GM18873 (cell line): ENCODE measurements around the gene HM13.
A peak's percentile ranks its signal among the peaks of the same experiment; 100 is the strongest.
"Not testable (repeated sequence)": the region's sequence is repeated elsewhere in the genome, so short reads cannot be mapped to it uniquely, and the experiment has no call there.

Experiments used
- ATAC-seq: cut with Tn5 transposase; IDR thresholded peaks from one replicate; pipeline ENCODE4 v1.9.1; 2021; ENCODE audit warnings: mild to moderate bottlenecking, moderate library complexity, moderate number of reproducible peaks; ENCODE audit not compliant: unreplicated experiment, low FRiP score

Gene HM13

DNA sequence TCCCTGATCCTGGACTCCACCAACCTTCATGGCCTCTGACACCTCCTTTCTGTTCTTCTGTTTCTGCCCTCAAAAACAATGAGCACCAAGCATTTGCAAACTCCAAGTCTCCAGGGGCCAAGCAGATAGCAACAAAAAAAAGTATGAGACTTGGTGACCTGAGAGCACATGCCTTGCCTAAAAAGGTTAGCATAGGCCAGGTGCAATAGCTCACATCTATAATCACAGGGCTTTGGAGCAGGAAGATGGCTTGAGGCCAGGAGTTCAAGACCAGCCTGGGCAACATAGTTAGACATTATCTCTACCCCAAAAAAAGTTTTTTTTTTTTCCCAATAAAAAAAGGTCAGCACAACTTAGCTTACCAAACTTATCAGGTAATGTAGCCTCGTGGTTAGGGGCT is 13.7 kb upstream of the HM13 start:
- no peak for ATAC-seq

DNA sequence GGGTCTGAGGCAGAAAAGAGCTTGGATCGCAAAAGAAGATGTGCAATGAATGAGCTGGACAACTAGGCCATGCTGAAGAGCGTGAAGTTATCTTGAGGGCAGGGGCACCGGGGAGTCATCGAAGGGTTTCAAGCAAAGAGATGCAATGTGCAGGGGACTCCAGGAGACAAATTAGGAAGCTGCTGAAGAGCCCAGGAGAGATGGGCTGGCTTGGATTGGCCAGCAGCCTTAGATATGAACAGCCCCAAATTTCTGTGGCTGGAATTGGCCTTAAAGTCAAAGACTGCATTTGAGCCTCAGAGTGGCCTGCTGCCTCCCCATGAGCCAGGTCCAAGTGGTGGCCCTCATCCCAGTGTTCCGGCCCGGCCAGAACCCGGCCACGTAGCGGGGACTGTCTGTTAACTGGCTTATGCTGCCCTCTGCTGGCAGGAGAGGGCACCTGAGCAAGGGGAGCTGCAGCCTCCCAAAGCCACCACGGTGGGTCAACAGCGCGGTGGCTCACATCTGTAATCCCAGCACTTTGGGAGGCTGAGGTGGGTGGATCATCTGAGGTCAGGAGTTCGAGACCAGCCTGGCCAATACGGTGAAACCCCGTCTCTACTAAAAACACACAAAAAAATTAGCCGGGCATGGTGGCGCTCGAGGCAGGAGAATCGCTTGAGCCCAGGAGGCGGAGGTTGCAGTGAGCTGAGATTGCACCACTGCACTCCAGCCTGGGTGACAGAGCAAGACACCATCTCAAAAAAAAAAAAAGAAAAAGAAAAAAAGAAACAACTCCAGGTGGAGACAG is 11.2 kb upstream of the HM13 start:
- ATAC-seq, result peak; percentile 62

DNA sequence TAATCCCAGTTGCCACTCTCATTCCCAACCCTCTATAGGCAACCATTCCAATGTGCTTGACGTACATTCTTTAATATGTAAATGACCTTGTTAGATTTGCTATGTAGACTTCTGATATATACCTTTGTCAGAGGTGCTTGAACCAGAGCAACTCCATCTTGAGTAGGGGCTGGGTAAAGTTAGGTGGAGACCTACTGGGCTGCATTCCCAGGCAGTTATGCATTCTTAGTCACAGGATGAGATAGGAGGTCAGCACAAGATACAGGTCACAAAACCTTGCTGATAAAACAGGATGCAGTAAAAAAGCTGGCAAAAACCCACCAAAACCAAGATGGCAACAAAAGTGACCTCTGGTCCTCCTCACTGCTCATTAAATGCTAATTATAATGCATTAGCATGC is 8.3 kb upstream of the HM13 start:
- ATAC-seq, result no peak

DNA sequence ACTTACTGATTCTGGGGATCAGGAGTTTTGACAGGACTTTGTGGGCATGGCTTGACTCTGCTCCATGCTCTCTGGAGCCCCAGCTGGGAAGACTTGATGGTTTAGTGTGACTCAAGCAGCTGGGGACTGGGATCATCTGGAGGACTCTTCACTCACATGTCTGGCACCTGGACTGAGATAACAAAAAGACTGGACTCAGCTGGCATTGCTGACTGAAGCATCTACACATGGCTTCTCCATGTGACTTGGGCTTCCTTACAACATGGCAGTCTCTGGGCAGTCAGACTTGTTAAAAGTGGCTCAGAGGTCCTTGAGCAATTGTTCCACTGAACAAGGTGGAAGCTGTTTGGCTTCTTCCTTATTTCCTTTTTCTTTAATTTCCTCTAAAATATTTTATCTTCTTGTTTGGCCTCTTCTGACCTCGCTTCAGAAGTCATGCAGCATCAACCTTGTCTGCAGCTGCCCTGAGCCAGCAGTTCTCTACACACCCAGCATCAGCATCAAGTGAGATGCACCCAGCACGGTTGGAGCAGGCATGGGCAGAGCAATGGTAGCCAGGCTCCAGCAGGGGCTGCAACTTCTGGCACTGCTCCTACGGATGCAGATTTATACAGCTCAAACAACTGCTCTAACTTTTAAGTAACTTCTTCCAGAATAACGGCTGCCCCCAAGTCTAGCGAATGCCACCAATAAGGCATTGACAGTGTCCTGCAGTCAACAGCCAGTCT is 5.6 kb upstream of the HM13 start:
- ATAC-seq, result no peak

DNA sequence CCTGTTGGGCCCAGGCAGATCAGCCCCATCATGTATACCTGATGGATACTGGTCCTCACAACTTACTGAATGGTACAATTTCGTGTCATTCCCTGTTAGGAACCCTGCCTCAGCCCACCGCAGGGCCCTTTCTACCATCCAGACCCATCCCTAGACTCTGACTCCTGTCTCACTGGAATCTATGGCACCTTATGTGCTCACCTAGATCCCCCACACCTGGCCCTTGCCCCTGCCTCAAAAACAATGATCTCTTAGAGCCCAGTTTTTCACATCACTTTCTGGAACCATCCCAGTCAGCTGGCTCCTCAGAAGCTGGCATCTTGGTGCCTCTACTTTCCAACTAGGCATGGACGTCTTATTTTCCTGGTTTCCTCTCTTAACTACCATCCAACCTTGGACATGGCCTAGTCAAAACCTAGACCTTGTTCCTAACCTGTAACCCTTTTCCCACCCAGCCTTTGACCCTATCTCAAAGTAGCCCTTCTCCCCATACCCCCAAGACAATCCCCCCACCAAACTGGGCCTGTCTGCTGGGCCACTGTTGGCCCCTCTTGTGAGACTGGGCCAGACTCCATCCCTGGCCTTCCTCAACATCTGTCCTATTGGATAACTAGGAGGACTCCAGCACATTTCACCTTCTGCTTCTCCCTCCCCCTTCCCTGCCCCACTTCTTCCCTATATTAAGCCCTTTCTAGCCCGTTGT is 981 bp downstream of the HM13 start:
- no peak for ATAC-seq

DNA sequence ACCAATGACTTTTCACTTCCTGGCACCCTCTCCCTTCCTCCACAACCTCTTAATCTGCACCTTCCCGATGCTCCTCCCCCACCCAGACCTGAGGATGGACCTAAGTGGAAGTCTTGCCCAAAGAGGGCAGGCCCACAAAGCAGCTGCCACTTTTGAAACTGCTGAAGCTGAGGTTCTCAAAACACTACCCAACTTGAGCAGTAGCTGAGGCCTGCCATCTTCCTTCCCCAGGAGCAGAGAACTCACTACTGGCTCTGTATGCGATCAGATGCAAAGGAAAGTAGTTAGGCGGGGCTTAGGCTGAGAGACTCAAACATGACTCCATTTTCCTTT is 1.5 kb downstream of the HM13 start:
- ATAC-seq, result no peak

DNA sequence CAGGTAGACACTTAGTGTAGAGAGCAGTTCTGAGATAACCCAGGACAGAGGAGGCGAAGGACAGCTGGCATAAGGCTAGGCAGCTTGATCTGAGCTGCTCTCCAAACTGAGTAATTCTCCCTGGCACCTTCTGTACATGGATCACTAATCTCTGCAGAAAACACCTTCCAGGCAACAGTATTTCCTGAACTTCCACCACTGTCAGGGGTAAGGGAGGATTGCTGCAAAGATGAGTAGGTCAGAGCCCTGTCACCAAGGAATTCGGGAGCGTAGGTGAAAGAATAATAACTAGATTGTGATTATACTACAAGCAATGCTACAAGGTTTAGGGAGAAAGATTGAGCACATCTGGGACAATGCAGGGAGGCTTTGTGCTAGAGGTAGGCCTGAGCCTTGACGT is 1.9 kb downstream of the HM13 start:
- ATAC-seq, result no peak

DNA sequence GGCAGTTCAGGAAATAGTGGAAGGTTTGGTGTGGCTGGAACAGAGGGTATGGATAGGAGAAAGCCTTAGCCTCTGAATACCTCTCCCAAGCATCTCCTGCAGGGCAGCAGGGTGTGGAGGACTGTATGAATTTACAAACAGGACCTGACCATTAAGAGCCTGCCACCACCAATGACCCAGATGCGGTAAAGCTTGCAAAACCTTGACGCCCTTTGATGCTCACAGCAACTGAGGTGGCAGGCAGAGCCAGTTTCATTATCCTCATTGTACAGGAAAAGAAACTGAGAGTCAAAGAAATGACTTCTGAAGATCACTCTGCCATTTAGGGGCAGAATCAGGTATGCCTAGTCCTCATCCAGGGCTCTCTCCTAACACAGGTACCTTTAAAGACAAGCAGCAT is 2.4 kb downstream of the HM13 start:
- ATAC-seq, result no peak

DNA sequence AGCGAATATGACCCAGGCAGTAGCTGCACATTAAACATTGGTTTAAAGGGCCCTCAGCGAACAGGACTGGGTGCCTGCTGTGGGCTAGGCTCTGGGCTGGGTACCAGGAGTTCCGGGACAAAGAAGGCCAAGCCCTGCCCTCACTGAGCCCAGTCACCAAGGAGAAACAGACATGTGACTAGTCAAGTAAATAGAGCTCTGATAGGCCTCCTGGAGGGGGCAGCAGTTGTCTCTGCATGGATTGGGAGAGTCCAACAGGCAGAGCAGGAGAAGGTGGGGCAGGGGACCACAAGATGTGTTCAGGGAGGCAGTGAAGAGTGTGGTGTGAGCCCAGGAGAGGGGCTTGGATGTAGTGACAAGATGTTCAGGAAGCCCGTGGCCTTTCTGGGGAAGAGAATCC is 3.1 kb downstream of the HM13 start:
- ATAC-seq, result no peak

DNA sequence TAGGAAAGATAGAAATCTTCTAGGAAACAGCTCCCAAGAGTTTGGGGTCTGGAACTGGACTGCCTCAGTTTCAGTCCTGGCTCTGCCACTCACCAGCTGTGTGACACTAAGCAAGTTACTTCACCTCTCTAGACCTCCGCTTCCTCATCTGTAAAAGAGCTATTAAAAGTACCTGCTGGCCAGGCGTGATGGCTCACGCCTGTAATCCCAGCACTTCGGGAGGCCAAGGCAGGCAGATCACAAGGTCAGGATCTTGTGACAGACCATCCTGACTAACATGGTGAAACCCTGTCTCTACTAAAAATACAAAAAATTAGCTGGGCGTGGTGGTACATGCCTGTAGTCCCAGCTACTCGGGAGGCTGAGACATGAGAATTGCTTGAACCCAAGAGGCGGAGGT is 7.0 kb downstream of the HM13 start:
- ATAC-seq, result not testable (repeated sequence)

DNA sequence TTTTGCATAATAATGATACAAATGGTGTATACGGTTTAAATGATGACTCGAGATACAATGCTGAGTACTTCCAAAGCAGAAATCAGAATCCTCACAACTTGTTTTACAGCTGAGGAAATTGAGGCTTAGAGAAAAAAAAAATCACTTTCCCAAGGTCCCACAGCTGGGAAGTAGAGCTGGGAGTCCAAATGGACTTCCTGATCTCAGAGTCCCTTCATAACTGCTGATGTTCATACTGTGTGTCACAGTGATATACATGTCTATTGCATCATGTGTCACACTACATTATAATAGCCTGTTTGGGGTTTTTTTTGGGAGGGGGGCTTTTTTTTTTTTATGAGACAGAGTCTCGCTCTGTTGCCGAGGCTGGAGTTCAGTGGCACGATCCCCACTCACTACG is 8.5 kb downstream of the HM13 start:
- ATAC-seq, result no peak

DNA sequence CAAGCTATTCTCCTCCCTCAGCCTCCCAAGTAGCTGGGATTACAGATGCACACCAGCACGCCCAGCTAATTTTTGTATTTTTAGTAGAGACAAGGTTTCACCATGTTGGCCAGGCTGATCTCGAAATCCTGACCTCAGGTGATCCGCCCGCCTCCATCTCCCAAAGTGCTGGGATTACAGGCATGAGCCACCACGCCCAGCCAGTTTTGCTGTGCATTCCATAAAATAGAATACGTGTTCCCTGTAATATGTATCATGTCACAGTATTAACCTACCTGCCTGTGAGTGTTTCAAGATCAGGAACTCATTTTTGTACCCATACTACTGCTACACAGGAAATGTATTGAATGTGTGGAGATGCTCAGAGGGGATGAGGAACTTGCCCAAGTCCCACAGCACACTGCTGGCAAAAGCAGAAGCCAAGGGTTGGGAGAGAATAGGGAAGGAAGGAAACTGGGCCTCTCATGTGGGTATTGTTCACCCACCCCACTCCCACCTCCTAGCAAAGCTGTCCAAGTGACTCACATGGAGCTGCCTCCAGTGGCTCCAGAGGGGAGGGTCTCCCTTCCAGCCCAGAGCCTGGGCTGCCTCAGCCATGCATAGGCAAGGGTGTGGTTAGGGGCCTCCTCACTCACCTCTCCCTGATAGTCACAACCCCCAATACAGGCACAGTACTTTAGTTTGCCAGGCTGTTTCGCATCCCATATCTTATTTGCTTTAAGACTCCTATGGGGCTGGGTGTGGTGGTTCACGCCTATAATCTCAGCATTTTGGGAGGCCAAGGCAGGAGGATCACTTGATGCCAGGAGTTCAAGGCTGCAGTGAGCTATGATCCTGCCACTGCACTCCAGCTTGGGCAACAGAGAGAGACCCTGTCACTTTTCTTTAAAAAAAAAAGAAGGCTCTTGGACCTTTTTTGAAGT is 9.4 kb downstream of the HM13 start:
- no peak for ATAC-seq

DNA sequence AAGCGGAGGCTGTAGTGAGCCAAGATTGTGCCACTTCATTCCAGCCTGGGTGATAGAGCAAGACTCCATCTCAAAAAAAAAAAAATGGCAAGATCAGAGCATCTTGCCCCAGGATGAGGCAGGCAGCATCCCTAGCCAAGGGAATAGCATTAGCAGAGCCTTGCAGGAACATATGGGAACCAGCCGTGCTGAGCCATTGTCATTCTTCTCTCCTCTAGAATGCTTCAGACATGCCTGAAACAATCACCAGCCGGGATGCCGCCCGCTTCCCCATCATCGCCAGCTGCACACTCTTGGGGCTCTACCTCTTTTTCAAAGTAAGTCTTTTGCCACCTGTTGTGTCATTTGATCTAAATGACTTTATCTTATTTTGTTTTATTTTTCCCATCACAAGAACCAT is 13.0 kb downstream of the HM13 start:
- no peak for ATAC-seq

DNA sequence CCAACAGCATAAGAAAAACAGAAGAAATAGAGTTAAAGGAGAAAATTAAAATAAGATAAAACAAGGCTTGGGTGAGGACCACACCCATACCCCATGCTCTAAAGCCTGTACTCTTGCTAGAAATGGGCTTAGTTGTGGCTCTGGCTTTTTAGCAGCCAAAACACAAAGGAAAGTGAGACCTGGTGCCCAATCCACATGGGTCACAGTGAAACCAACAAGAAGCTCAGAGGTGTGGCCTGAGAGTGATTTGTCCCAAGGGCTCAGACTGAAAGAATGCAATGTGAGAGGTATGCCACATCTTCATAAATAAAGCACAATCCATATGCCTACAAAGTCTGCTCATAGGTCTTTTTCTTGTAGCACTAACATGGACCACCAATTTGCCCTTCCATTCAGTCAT is 21.1 kb downstream of the HM13 start:
- ATAC-seq, result no peak

DNA sequence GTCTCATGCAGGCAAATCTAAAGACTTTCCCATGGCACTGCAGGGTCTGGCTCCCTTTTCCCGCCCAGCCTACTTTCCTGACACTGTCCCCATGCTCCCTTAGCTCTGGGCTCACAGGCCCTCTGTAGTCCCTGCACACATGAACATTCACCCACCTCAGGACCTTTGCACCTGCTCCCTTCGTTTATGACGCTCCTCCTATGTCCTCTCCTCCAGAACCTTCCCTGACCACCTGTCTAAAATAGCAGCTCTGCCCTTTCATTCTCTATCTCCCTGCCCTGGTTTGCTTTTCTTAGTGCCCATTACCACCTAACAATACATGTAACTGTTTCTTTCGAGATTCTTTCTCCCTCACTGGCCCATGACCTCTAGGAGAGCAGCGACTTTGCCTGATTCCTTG is 22.3 kb downstream of the HM13 start:
- no peak for ATAC-seq

DNA sequence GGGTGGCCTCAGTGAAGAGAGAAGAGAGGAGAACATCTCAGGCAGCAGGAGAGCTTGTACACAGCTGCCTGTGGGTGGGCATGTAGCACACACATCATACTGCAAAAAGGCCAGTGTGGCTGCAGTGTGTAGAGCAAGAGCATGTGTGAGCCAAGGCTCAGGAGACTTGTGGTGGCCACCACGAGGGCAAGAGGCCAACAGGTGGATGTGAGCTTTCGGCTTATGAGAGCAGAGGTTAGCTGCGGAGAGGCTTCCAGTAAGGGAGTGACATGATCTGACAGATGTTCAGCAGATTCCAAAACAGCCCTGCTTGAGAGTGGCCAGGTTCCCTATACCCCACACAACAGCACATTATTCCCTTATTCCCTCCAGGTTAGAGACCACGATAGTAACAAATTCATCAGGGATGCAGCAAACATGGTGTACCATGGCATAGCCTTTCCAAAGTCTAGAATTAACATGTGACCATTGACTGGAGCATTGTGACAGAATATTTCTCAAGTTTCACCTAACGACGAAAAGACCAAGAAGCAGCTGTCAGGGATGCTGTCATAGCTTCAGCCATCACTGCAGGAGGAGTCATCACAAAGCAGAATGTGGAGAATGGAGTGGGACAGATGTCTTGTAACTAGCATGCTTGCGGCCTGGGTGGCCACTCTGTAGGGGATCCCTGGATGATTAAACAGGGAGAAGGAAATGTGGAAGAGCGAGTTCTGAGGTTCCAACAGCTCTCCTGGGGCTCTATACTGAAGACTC is 23.1 kb downstream of the HM13 start:
- ATAC-seq, result no peak

DNA sequence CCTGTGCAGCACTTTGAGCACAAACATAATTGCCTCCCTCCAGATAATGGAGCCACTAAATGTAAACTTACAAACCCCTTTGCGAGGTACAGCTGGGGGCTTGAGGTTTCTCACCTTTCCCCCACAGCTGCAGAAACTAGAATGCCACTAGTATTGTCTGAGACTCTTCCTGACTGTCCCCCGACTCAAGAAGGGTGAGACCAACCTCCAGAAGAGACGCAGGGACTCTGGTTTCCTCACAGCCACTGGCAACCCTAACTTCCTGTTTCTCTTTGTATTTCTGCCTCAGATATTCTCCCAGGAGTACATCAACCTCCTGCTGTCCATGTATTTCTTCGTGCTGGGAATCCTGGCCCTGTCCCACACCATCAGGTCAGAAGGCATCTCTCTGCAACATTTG is 23.6 kb downstream of the HM13 start:
- ATAC-seq, result no peak

DNA sequence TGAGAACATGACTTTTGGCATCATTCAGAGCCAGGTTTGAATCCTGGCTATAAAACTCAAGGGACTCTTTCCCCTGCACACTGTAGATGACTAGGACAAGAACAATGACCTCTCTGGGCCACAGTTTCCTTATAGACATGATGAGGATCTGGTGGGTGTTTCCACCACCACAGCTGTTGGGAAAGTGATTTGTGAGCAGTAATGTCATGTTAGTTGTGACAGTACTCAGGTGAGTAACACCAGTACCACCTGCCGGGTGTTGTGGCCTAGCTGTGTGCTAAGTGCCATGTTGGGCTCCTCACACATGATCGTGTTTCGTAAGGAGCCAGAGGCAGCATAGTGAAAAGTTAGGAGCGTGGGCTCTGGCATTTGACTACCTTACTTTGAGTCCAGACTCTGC is 24.1 kb downstream of the HM13 start:
- ATAC-seq, result no peak

DNA sequence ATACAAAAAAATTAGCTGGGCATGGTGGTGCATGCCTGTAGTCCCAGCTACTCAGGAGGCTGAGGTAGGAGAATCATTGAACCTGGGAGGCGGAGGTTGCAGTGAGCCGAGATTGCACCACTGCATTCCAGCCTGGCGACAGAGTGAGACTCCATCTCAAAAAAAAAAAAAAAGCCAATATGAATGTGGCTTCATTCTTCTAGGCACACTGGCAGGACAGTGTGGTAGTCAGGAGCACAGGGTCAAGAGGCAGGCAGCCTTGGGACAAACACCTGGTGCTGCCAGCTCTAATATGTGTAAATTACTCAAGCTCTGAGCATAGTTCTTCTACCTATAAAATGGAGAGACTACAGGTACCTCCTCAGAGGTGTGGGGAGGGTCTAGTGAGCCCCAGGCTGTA is 25.4 kb downstream of the HM13 start:
- ATAC-seq, result not testable (repeated sequence)

DNA sequence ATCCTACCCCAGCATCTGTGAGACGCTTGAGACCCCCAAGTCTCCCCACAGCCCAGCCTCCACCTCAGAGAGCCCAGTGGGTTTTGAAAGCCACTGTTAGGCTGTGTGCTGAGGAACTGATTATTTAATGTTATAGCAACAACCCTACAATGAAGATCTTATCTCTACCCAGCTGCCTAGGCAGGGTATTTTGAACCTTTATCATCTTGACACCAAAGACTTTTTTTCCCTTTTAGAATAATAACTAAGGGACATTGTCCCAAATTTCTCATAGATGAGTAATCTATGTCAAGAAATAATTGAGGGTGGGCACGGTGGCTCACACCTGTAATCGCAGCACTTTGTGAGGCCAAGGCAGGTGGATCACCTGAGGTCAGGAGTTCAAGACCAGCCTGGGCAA is 26.2 kb downstream of the HM13 start:
- no peak for ATAC-seq
